MM.1S (cell line): ENCODE data around the gene PLEK2.

Experiments
- DNase-seq: peaks from one replicate; pipeline ENCODE4 v3.0.0-alpha.2; 2015
- H2AFZ ChIP-seq: fragments of 300-600 bp; sonication (generic); 2 replicates; pipeline ENCODE4 v1.6.0; 2016; ENCODE audit warnings: antibody characterized with exemption, low read length
- H3F3A ChIP-seq: fragments of 300-600 bp; sonication (generic); 2 replicates; pipeline ENCODE4 v1.6.1; 2016; ENCODE audit warnings: mild to moderate bottlenecking, antibody characterized with exemption, low read length, moderate library complexity, mixed read lengths; ENCODE audit not compliant: insufficient read depth
- H3K27ac ChIP-seq: fragments of 300-600 bp; sonication (generic); 2 replicates; pipeline ENCODE4 v1.5.1; 2016; ENCODE audit warnings: mild to moderate bottlenecking, low read length
- H3K27me3 ChIP-seq: fragments of 300-600 bp; sonication (generic); replicated peaks from 2 replicates; pipeline ENCODE4 v1.6.0; 2016; ENCODE audit warnings: low read length; ENCODE audit not compliant: insufficient read depth
- H3K36me3 ChIP-seq: fragments of 300-600 bp; sonication (generic); replicated peaks from 2 replicates; pipeline ENCODE4 v1.6.1; 2016; ENCODE audit warnings: mild to moderate bottlenecking, low read length, mixed read lengths; ENCODE audit not compliant: insufficient read depth
- H3K4me1 ChIP-seq: fragments of 300-600 bp; sonication (generic); 2 replicates; pipeline ENCODE4 v1.6.1; 2016; ENCODE audit warnings: low read length, mixed read lengths
- H3K4me2 ChIP-seq: fragments of 300-600 bp; sonication (generic); 2 replicates; pipeline ENCODE4 v1.6.0; 2016; ENCODE audit warnings: low read depth, low read length
- H3K4me3 ChIP-seq: fragments of 300-600 bp; sonication (generic); 2 replicates; pipeline ENCODE4 v1.5.1; 2016; ENCODE audit warnings: low read length, mixed read lengths
- H3K79me2 ChIP-seq: fragments of 300-600 bp; sonication (generic); 2 replicates; pipeline ENCODE4 v1.6.1; 2016; ENCODE audit warnings: mixed run types, low read length, mixed read lengths
- H3K9ac ChIP-seq: fragments of 300-600 bp; sonication (generic); 2 replicates; pipeline ENCODE4 v1.6.1; 2016; ENCODE audit warnings: low read length, mixed read lengths
- H3K9me2 ChIP-seq: fragments of 300-600 bp; sonication (generic); replicated peaks from 2 replicates; pipeline ENCODE4 v1.6.1; 2016; ENCODE audit warnings: mild to moderate bottlenecking, low read length, mixed read lengths; ENCODE audit not compliant: insufficient read depth
- H3K9me3 ChIP-seq: fragments of 300-600 bp; sonication (generic); replicated peaks from 2 replicates; pipeline ENCODE4 v1.6.1; 2016; ENCODE audit warnings: mild to moderate bottlenecking, low read length, mixed read lengths; ENCODE audit not compliant: insufficient read depth
- H4K20me1 ChIP-seq: fragments of 300-600 bp; sonication (generic); 2 replicates; pipeline ENCODE4 v1.6.1; 2016; ENCODE audit warnings: mild to moderate bottlenecking, low read length, moderate library complexity, mixed read lengths; ENCODE audit not compliant: insufficient read depth
- CTCF ChIP-seq: fragments of 300-600 bp; sonication (generic); IDR thresholded peaks from 2 replicates; pipeline ENCODE4 v1.5.1; 2016; ENCODE audit warnings: antibody characterized with exemption, low read length, mixed read lengths
- EZH2 ChIP-seq: fragments of 300-600 bp; sonication (generic); optimal IDR thresholded peaks from 2 replicates; pipeline ENCODE3; 2017; ENCODE audit warnings: low read depth, mild to moderate bottlenecking, antibody characterized with exemption, low read length, mixed read lengths
- EZH2phosphoT487 ChIP-seq: fragments of 300-600 bp; sonication (generic); IDR thresholded peaks from 2 replicates; pipeline ENCODE4 v1.6.1; 2018; ENCODE audit warnings: antibody characterized with exemption, low read length

PLEK2 gene

GRCh38 chr14:67397536-67397935 is 14.4 kb downstream of the PLEK2 start:
- H3K79me2 ChIP-seq, result no peaks in the 10 kb centered on the region
- H3K36me3 ChIP-seq, result no peaks in the 10 kb centered on the region
- H3K27me3 ChIP-seq, result no peaks in the 10 kb centered on the region

GRCh38 chr14:67396381-67396970 is 15.5 kb downstream of the PLEK2 start:
- H2AFZ ChIP-seq, result no peak overlapping the region
- TF ChIP-seq EZH2phosphoT487, result no peak
- TF ChIP-seq EZH2, result no peak
- TF ChIP-seq CTCF, result no peak
- no peaks in the 10 kb centered on the region for H3K27me3 ChIP-seq
- H3K36me3 ChIP-seq, result no peaks in the 10 kb centered on the region
- H4K20me1 ChIP-seq, result no peaks in the 10 kb centered on the region
- no peak for DNase-seq
- H3K27ac ChIP-seq, result no peak overlapping the region
- H3K4me1 ChIP-seq, result no peaks in the 10 kb centered on the region
- no peaks in the 10 kb centered on the region for H3F3A ChIP-seq
- no peak overlapping the region for H3K4me3 ChIP-seq
- H3K79me2 ChIP-seq, result no peaks in the 10 kb centered on the region
- no peak overlapping the region for H3K4me2 ChIP-seq
- H3K9me3 ChIP-seq, result no peaks in the 10 kb centered on the region
- H3K9me2 ChIP-seq, result no peaks in the 10 kb centered on the region
- no peak overlapping the region for H3K9ac ChIP-seq

More at GRCh38 chr14:67397536-67397935, 14.4 kb downstream of the PLEK2 start:
- no peaks in the 10 kb centered on the region for H3F3A ChIP-seq
- no peaks in the 10 kb centered on the region for H3K4me1 ChIP-seq
- no peaks in the 10 kb centered on the region for H4K20me1 ChIP-seq
- no peaks in the 10 kb centered on the region for H3K9me3 ChIP-seq
- no peak overlapping the region for H3K9ac ChIP-seq
- TF ChIP-seq CTCF (no peak), EZH2 (no peak), EZH2phosphoT487 (no peak)
- DNase-seq, result no peak
- H3K4me3 ChIP-seq, result no peak overlapping the region
- H3K27ac ChIP-seq, result no peak overlapping the region
- H3K9me2 ChIP-seq, result no peaks in the 10 kb centered on the region
- no peak overlapping the region for H2AFZ ChIP-seq
- H3K4me2 ChIP-seq, result no peak overlapping the region

GRCh38 chr14:67395876-67396189 is 16.1 kb downstream of the PLEK2 start:
- Histone ChIP-seq H3K9me3 (no peaks in the 10 kb centered on the region), H3K9me2 (no peaks in the 10 kb centered on the region), H3K4me2 (no peak overlapping the region), H3K36me3 (no peaks in the 10 kb centered on the region), H3K27me3 (no peaks in the 10 kb centered on the region), H3K4me3 (no peak overlapping the region), H4K20me1 (no peaks in the 10 kb centered on the region), H3K27ac (no peak overlapping the region), H2AFZ (no peak overlapping the region), H3K9ac (no peak overlapping the region), H3K4me1 (no peaks in the 10 kb centered on the region), H3K79me2 (no peaks in the 10 kb centered on the region), H3F3A (no peaks in the 10 kb centered on the region)
- no peak for DNase-seq
- TF ChIP-seq EZH2phosphoT487, result no peak
- no peak for TF ChIP-seq CTCF
- no peak for TF ChIP-seq EZH2
